Measurements from ENCODE around the gene ANK3.
A peak's percentile ranks its signal among the peaks of the same experiment; 100 is the strongest.

The ANK3 gene

GRCh38 chr10:59997827-59998525 is 391.7 kb downstream of the ANK3 start:
- DNase-seq: no peak

GRCh38 chr10:59995862-59996261 is 393.8 kb downstream of the ANK3 start:
- no peak for DNase-seq

- no peak for DNase-seq
Measured at GRCh38 chr10:59993931-59994330, 395.7 kb downstream of the ANK3 start.

- DNase-seq: peak in 30 of 56 donors; percentile 1 to 71 (median 26)
Measured at GRCh38 chr10:59991661-59992060, 398.0 kb downstream of the ANK3 start.

- no peak for DNase-seq
Measured at GRCh38 chr10:59991117-59991516, 398.6 kb downstream of the ANK3 start.

- DNase-seq: no peak
Measured at GRCh38 chr10:59985639-59986038, 404.0 kb downstream of the ANK3 start.

- DNase-seq: no peak
Measured at GRCh38 chr10:59984415-59984814, 405.3 kb downstream of the ANK3 start.

- no peak for DNase-seq
Measured at GRCh38 chr10:59980356-59980755, 409.3 kb downstream of the ANK3 start.

- no peak for DNase-seq
Measured at GRCh38 chr10:59977486-59977885, 412.2 kb downstream of the ANK3 start.

- no peak for DNase-seq
Measured at GRCh38 chr10:59976909-59977308, 412.8 kb downstream of the ANK3 start.
